GM23338 (cell line): ENCODE results near the gene RYR2.

Source experiments
- CREB1 ChIP-seq: fragments of 250-450 bp; sonication (Bioruptor Pico); IDR thresholded peaks from 2 replicates; pipeline ENCODE4 v1.5.0; 2020; ENCODE audit warnings: low read depth, mild to moderate bottlenecking, moderate library complexity
- EZH2 ChIP-seq: fragments of 200-600 bp; sonication (generic); IDR thresholded peaks from one replicate; pipeline ENCODE4 v1.8.0; 2017; ENCODE audit warnings: antibody characterized with exemption, mild to moderate bottlenecking, low read depth; ENCODE audit not compliant: unreplicated experiment
- EZH2phosphoT487 ChIP-seq: fragments of 200-600 bp; sonication (generic); IDR thresholded peaks from one replicate; pipeline ENCODE4 v1.8.1; 2018; ENCODE audit warnings: antibody characterized with exemption; ENCODE audit not compliant: unreplicated experiment
- JUNB ChIP-seq: IDR thresholded peaks from one replicate; pipeline ENCODE4 v1.6.1; 2016; ENCODE audit warnings: antibody characterized with exemption; ENCODE audit not compliant: unreplicated experiment
- NANOG ChIP-seq: IDR thresholded peaks from 2 replicates; pipeline ENCODE4 v1.6.1; 2016; ENCODE audit warnings: antibody characterized with exemption, borderline replicate concordance
- POLR2AphosphoS5 ChIP-seq: IDR thresholded peaks from 2 replicates; pipeline ENCODE4 v1.6.1; 2016; ENCODE audit warnings: antibody characterized with exemption, low read depth
- ZNF114 ChIP-seq: fragments of 250-450 bp; sonication (Bioruptor Pico); IDR thresholded peaks from 2 replicates; pipeline ENCODE4 v1.5.0; 2020; ENCODE audit warnings: mild to moderate bottlenecking, moderate library complexity
- ZNF331 ChIP-seq: fragments of 250-450 bp; sonication (Bioruptor Pico); IDR thresholded peaks from 2 replicates; pipeline ENCODE4 v1.5.0; 2020; ENCODE audit warnings: low read depth, mild to moderate bottlenecking, moderate library complexity
- TF ChIP-seq, protein P1 (sequence below), 2 experiments: fragments of 200-600 bp in 1 of 2; sonication (generic) in 1 of 2; conservative IDR thresholded peaks; 2 replicates each; pipeline versions ENCODE4 v1.5.1 to v1.6.1; 2016 to 2017; ENCODE audit warnings: antibody characterized with exemption in 2 of 2, low read depth in 2 of 2, mild to moderate bottlenecking in 2 of 2, moderate library complexity in 1 of 2
- TF ChIP-seq, protein P2 (sequence below): IDR thresholded peaks from one replicate; pipeline ENCODE4 v1.6.1; 2018; ENCODE audit warnings: antibody characterized with exemption; ENCODE audit not compliant: unreplicated experiment

DNA sequence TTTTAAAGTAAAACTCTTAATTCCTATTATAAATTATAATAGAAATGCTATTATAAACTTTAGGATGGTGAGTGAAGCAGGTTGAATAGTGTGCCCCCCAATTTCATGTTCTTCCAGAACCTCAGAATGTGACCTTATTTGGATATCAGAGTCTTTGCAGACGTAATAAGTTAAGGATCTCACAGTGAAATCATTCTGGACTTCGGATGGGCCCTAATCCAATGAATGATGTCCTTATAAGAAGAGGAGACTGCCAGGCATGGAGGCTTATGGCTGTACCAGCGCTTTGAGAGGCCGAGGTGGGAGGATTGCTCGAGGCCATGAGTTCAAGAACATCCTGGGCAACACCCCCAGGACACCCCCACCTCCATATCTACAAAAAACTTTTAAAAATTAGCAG lies 28.4 kb upstream of the RYR2 start:
- TF ChIP-seq, protein P1, sequence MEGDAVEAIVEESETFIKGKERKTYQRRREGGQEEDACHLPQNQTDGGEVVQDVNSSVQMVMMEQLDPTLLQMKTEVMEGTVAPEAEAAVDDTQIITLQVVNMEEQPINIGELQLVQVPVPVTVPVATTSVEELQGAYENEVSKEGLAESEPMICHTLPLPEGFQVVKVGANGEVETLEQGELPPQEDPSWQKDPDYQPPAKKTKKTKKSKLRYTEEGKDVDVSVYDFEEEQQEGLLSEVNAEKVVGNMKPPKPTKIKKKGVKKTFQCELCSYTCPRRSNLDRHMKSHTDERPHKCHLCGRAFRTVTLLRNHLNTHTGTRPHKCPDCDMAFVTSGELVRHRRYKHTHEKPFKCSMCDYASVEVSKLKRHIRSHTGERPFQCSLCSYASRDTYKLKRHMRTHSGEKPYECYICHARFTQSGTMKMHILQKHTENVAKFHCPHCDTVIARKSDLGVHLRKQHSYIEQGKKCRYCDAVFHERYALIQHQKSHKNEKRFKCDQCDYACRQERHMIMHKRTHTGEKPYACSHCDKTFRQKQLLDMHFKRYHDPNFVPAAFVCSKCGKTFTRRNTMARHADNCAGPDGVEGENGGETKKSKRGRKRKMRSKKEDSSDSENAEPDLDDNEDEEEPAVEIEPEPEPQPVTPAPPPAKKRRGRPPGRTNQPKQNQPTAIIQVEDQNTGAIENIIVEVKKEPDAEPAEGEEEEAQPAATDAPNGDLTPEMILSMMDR (conservative IDR thresholded peaks at IDR 0.05; ENCODE audit: low read depth in 2 of 2) = no peak
- no peak for TF ChIP-seq POLR2AphosphoS5
- no peak for TF ChIP-seq ZNF114
- no peak for TF ChIP-seq EZH2phosphoT487
- TF ChIP-seq EZH2 = no peak
- TF ChIP-seq, protein P2, sequence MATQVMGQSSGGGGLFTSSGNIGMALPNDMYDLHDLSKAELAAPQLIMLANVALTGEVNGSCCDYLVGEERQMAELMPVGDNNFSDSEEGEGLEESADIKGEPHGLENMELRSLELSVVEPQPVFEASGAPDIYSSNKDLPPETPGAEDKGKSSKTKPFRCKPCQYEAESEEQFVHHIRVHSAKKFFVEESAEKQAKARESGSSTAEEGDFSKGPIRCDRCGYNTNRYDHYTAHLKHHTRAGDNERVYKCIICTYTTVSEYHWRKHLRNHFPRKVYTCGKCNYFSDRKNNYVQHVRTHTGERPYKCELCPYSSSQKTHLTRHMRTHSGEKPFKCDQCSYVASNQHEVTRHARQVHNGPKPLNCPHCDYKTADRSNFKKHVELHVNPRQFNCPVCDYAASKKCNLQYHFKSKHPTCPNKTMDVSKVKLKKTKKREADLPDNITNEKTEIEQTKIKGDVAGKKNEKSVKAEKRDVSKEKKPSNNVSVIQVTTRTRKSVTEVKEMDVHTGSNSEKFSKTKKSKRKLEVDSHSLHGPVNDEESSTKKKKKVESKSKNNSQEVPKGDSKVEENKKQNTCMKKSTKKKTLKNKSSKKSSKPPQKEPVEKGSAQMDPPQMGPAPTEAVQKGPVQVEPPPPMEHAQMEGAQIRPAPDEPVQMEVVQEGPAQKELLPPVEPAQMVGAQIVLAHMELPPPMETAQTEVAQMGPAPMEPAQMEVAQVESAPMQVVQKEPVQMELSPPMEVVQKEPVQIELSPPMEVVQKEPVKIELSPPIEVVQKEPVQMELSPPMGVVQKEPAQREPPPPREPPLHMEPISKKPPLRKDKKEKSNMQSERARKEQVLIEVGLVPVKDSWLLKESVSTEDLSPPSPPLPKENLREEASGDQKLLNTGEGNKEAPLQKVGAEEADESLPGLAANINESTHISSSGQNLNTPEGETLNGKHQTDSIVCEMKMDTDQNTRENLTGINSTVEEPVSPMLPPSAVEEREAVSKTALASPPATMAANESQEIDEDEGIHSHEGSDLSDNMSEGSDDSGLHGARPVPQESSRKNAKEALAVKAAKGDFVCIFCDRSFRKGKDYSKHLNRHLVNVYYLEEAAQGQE = no peak
- no peak for TF ChIP-seq JUNB
- TF ChIP-seq NANOG = no peak
- TF ChIP-seq CREB1 (CRISPR knock-in tag) = no peak
- no peak for TF ChIP-seq ZNF331 (CRISPR knock-in tag)
